ENCODE results near the gene MAP1LC3B2. TPM values are rescaled to one million over a fixed set of nuclear protein-coding genes. Genes with fewer than 3 reads are reported as not detected.
A peak's percentile ranks its signal among the peaks of the same experiment; 100 is the strongest.

Gene MAP1LC3B2
- 1 to 10 TPM; 2.0 to 2.1 TPM for total RNA-seq

GRCh38 chr12:116559162-116559935, at the start of gene MAP1LC3B2:
Gene MAP1LC3B2, plus strand, starts transcription at chr12:116559381. Its CDS starts 16,562 bp downstream, at chr12:116575943.
- Mint-ChIP-seq H3K36me3 (ENCODE audit: insufficient read depth in 2 of 2) (peaks cover 4 to 14% of the 10 kb centered on the region in 2 donors), H3K4me1 (ENCODE audit: low read depth) (peaks cover 30% of the 10 kb centered on the region)
- peak; percentile 89 to 94 for ATAC-seq (replicated peaks in 1 of 2)

DNA sequence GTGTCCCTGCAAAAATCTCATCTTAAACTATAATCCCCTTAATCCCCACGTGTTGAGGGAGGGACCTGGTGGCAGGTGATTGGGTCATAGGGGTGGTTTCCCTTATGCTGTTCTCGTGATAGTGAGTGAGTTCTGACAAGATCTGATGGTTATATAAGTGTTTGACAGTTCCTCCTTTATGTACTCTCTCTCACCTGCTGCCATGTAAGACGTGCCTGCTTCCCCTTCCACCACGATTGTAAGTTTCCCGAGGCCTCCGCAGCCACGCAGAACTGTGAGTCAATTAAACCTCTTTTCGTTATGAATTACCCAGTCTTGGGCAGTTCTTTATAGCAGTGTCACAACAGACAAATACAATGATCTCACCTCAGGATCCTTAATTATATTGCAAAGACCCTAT, 45.2 kb upstream of the MAP1LC3B2 start:
- no peak overlapping the region for H3K4me3 Mint-ChIP-seq
- H3K36me3 Mint-ChIP-seq (ENCODE audit: insufficient read depth in 2 of 2) = no peaks in the 10 kb centered on the region
- peak overlapping the region; percentile 36 for H3K27ac Mint-ChIP-seq
- ATAC-seq (replicated peaks in 1 of 2) (no peak), DNase-seq (no peak)
- H3K9me3 Mint-ChIP-seq = no peaks in the 10 kb centered on the region
- no peaks in the 10 kb centered on the region for H3K4me1 Mint-ChIP-seq (ENCODE audit: low read depth)
- no peaks in the 10 kb centered on the region for H3K27me3 Mint-ChIP-seq (ENCODE audit: low read depth)

More at GRCh38 chr12:116559162-116559935, at the start of gene MAP1LC3B2:
- no peaks in the 10 kb centered on the region for H3K27me3 Mint-ChIP-seq (ENCODE audit: low read depth)
- H3K9me3 Mint-ChIP-seq = peaks cover 8% of the 10 kb centered on the region in 2 donors
- peak within 1 kb of the TSS; percentile 82 to 94 for H3K4me3 Mint-ChIP-seq
- DNase-seq = peak; percentile 80 to 85
- peak within 1 kb of the TSS; percentile 81 for H3K27ac Mint-ChIP-seq

DNA sequence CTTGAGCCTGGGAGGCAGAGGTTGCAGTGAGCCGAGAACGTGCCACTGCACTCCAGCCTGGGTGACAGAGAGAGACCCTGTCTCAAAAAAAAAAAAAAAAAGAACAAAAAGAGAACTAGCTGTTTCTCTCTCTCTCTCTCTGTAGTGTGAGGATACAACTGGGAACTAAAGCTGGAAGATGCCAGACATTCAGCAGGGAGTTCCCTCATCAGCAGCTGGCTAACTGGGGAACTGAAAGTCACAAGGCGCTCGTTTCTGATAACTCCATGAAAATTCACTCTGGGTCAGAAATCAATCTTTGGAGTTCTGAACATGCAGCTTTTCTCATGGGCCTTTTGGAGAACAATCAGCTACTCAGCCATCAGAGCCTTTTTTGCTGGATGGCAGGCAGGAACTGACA, 43.5 kb upstream of the MAP1LC3B2 start:
- Mint-ChIP-seq H3K27ac (no peak overlapping the region), H3K4me3 (no peak overlapping the region), H3K4me1 (ENCODE audit: low read depth) (no peaks in the 10 kb centered on the region), H3K36me3 (ENCODE audit: insufficient read depth in 2 of 2) (no peaks in the 10 kb centered on the region), H3K9me3 (no peaks in the 10 kb centered on the region), H3K27me3 (ENCODE audit: low read depth) (no peaks in the 10 kb centered on the region)
- DNase-seq (no peak), ATAC-seq (replicated peaks in 1 of 2) (no peak)

DNA sequence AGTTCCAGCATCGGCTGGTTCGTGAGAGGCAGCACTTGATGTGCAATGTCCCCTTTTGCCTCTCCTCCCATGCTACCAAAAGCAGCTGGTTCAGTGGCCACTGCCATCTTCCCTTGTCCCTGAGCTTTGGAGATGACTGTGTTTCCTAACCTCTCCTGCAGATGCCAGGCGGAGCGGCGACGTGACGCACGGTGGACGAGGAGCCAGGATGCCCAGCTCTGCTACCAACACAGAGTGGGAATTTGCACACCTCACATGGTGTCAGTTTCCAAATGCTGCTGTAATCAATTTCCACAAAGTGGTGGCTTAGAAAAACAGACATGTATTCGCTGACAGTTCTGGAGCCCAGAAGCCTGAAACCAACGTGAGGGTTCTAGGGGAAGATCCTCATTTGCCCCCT, 42.5 kb upstream of the MAP1LC3B2 start:
- peaks cover 6% of the 10 kb centered on the region for H3K4me1 Mint-ChIP-seq (ENCODE audit: low read depth)
- H3K9me3 Mint-ChIP-seq = no peaks in the 10 kb centered on the region
- DNase-seq (no peak), ATAC-seq (replicated peaks in 1 of 2) (no peak)
- no peaks in the 10 kb centered on the region for H3K27me3 Mint-ChIP-seq (ENCODE audit: low read depth)
- no peaks in the 10 kb centered on the region for H3K36me3 Mint-ChIP-seq (ENCODE audit: insufficient read depth in 2 of 2)
- H3K4me3 Mint-ChIP-seq = no peak overlapping the region
- no peak overlapping the region for H3K27ac Mint-ChIP-seq

GRCh38 chr12:116517431-116518045, 41.6 kb upstream of the MAP1LC3B2 start:
- ATAC-seq (replicated peaks in 1 of 2) (no peak), DNase-seq (no peak)
- peaks cover 6% of the 10 kb centered on the region for H3K4me1 Mint-ChIP-seq (ENCODE audit: low read depth)
- H3K27me3 Mint-ChIP-seq (ENCODE audit: low read depth) = no peaks in the 10 kb centered on the region
- H3K4me3 Mint-ChIP-seq = no peak overlapping the region
- no peak overlapping the region for H3K27ac Mint-ChIP-seq
- H3K9me3 Mint-ChIP-seq = no peaks in the 10 kb centered on the region
- H3K36me3 Mint-ChIP-seq (ENCODE audit: insufficient read depth in 2 of 2) = no peaks in the 10 kb centered on the region

DNA sequence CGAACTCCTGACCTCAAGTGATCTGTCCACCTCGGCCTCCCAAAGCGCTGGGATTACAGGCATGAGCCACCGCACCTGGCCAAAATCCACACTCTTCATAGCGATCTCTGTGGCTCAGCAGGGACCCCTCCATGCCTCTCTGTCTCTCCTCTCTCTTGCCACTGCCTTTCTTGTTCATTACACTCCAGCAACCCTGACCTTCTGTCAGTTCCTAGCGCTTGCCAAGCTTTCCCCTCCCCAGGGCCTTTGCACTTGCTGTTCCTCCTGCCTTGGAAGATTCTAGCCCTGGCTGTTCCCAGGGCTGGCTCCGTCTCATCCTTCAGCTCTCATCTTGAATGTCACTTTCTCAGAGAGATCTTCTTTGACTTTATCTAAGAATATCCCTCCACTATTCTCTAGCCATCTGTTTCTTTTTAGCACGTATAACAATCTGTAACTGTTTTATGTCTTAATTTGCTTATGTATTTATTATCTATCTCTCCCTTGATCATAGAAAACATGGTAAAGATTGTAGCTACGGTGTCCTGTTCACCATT, 38.9 kb upstream of the MAP1LC3B2 start:
- no peaks in the 10 kb centered on the region for H3K9me3 Mint-ChIP-seq
- ATAC-seq (replicated peaks in 1 of 2) = no peak
- H3K27me3 Mint-ChIP-seq (ENCODE audit: low read depth) = no peaks in the 10 kb centered on the region
- peak overlapping the region; percentile 75 for H3K27ac Mint-ChIP-seq
- H3K36me3 Mint-ChIP-seq (ENCODE audit: insufficient read depth in 2 of 2) = no peaks in the 10 kb centered on the region
- peaks cover 6% of the 10 kb centered on the region for H3K4me1 Mint-ChIP-seq (ENCODE audit: low read depth)
- DNase-seq = no peak
- no peak overlapping the region for H3K4me3 Mint-ChIP-seq

GRCh38 chr12:116520801-116521471, 38.2 kb upstream of the MAP1LC3B2 start:
- Mint-ChIP-seq H3K27me3 (ENCODE audit: low read depth) (no peaks in the 10 kb centered on the region), H3K4me1 (ENCODE audit: low read depth) (peaks cover 6% of the 10 kb centered on the region), H3K4me3 (peak overlapping the region in 1 of 2 donors; percentile 39), H3K27ac (peak overlapping the region; percentile 75), H3K36me3 (ENCODE audit: insufficient read depth in 2 of 2) (no peaks in the 10 kb centered on the region), H3K9me3 (no peaks in the 10 kb centered on the region)
- DNase-seq (no peak), ATAC-seq (replicated peaks in 1 of 2) (peak in 1 of 2 donors; percentile 30)

GRCh38 chr12:116524311-116524710, 34.9 kb upstream of the MAP1LC3B2 start:
- no peaks in the 10 kb centered on the region for H3K27me3 Mint-ChIP-seq (ENCODE audit: low read depth)
- H3K4me1 Mint-ChIP-seq (ENCODE audit: low read depth) = peaks cover 6% of the 10 kb centered on the region
- ATAC-seq (replicated peaks in 1 of 2) (no peak), DNase-seq (no peak)
- H3K4me3 Mint-ChIP-seq = no peak overlapping the region
- H3K9me3 Mint-ChIP-seq = no peaks in the 10 kb centered on the region
- no peak overlapping the region for H3K27ac Mint-ChIP-seq
- H3K36me3 Mint-ChIP-seq (ENCODE audit: insufficient read depth in 2 of 2) = no peaks in the 10 kb centered on the region

- Mint-ChIP-seq H3K4me3 (no peak overlapping the region), H3K9me3 (no peaks in the 10 kb centered on the region), H3K36me3 (ENCODE audit: insufficient read depth in 2 of 2) (no peaks in the 10 kb centered on the region), H3K27me3 (ENCODE audit: low read depth) (no peaks in the 10 kb centered on the region), H3K4me1 (ENCODE audit: low read depth) (peaks cover 6% of the 10 kb centered on the region), H3K27ac (no peak overlapping the region)
- ATAC-seq (replicated peaks in 1 of 2) (no peak), DNase-seq (no peak)
These were observed 34.2 kb upstream of the MAP1LC3B2 start for GRCh38 chr12:116524964-116525379.

DNA sequence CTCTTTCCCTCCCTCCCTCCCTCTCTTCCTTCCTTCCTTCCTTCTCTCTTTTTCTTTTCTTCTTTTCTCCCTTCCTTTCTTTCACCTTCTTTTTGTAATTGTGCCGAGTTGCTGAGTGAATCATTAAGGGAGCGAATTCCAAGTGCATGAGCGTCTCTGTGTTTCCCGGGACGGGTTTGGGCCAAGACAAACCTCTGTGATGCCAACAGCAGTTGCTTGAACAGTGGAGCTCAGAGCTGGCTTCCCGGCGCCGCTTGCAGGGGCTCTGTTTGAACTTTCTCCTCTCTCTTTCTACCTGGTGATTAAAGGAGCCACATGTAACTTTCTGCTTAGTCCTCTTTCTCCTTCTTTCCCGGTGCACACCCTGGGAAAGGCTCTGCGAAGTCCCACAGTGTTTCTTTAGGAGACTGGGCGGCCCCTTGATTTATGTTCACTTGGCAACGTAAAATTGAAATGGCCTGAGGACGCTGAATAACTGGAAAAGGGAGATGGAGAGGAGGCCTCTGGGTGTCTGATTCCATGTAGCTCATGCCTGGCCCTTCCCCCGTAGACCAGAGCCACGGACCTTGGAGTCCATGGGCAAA, 33.7 kb upstream of the MAP1LC3B2 start:
- peaks cover 6% of the 10 kb centered on the region for H3K4me1 Mint-ChIP-seq (ENCODE audit: low read depth)

GRCh38 chr12:116528065-116528464, 31.1 kb upstream of the MAP1LC3B2 start:
- Mint-ChIP-seq H3K27ac (no peak overlapping the region), H3K4me3 (no peak overlapping the region), H3K4me1 (ENCODE audit: low read depth) (peaks cover 19% of the 10 kb centered on the region)

More for the DNA sequence above, 33.7 kb upstream of the MAP1LC3B2 start:
- H3K9me3 Mint-ChIP-seq = no peaks in the 10 kb centered on the region
- no peaks in the 10 kb centered on the region for H3K27me3 Mint-ChIP-seq (ENCODE audit: low read depth)
- no peaks in the 10 kb centered on the region for H3K36me3 Mint-ChIP-seq (ENCODE audit: insufficient read depth in 2 of 2)
- ATAC-seq (replicated peaks in 1 of 2) = no peak
- H3K27ac Mint-ChIP-seq = no peak overlapping the region
- DNase-seq = no peak
- H3K4me3 Mint-ChIP-seq = no peak overlapping the region

GRCh38 chr12:116528498-116528897, 30.7 kb upstream of the MAP1LC3B2 start:
- Mint-ChIP-seq H3K9me3 (peaks cover 0 to 3% of the 10 kb centered on the region in 2 donors), H3K27me3 (ENCODE audit: low read depth) (no peaks in the 10 kb centered on the region)

More at GRCh38 chr12:116528065-116528464, 31.1 kb upstream of the MAP1LC3B2 start:
- Mint-ChIP-seq H3K36me3 (ENCODE audit: insufficient read depth in 2 of 2) (no peaks in the 10 kb centered on the region), H3K27me3 (ENCODE audit: low read depth) (no peaks in the 10 kb centered on the region), H3K9me3 (peaks cover 0 to 3% of the 10 kb centered on the region in 2 donors)
- ATAC-seq (replicated peaks in 1 of 2) (no peak), DNase-seq (no peak)

More at GRCh38 chr12:116528498-116528897, 30.7 kb upstream of the MAP1LC3B2 start:
- peaks cover 23% of the 10 kb centered on the region for H3K4me1 Mint-ChIP-seq (ENCODE audit: low read depth)
- no peak overlapping the region for H3K4me3 Mint-ChIP-seq
- H3K36me3 Mint-ChIP-seq (ENCODE audit: insufficient read depth in 2 of 2) = no peaks in the 10 kb centered on the region
- DNase-seq (no peak), ATAC-seq (replicated peaks in 1 of 2) (no peak)
- no peak overlapping the region for H3K27ac Mint-ChIP-seq

All from activated T-cell treated with anti-CD3 and anti-CD28 coated beads, Interleukin-2, amount 50 U/mL, for 72 hours (primary cell).